Measurements from ENCODE around the gene OSMR.

Gene OSMR

DNA sequence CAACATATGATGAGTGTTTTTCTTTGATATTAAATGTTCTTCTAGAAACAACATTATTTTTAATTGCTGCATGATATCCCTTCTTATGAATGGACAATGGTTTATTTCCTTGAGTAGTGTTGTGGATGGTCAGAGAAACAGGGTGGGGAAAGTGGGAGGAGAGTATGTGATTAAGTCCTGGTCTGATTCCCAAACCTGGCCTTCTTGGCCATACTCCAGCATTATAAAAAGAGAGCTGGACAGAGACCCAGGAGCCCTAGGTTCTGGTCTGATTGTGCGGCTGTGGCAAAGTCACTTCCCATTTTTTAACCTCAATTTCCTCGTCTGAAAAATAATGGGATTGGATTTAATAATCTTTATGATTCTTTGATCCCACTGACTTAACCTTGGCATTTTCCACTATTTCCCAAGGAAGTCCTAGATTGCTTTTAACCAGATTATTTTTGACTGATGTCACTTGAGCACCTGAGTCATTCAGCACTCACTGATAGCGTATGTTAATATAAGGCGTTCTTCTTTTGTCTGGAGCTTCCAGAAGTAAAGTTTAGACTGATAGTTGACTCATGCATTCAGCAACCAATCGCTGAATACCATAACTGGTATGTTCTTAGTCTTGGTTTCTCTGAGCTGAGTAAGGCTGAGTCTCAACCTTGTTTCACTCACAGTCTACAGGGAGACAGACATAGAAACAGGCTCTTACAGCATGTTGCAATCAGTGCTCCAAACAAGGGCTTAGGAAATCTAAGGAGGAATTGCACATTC is 26.2 kb downstream of the OSMR start:
- peak; percentile 87 for DNase-seq (ENCODE audit: low spot score)

GRCh38 chr5:38872826-38873225 is 27.0 kb downstream of the OSMR start:
- DNase-seq (ENCODE audit: low spot score), result no peak

DNA sequence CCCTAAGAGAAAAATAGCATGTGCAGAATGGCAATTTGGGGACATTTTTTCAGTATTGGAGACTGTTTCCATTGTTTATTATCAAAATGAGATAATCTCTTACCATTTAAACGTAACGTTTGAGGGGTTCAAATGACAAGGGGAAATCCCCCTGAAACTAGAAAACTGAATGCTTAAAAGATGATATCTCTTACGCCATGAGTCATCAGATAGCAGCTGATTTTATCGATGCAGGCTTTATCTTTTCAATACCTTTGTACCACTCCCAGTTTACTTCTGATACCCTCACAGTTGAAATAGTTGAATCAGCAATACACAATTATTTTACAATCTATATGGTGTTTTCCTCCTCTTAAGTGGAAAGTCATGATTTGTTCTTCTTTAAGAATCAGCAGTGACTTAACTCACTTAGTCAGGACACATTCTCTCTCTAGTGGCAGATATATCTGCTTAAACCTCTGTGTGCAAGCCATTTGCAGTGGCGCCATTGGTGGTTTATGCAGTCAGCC is 29.2 kb downstream of the OSMR start:
- DNase-seq (ENCODE audit: low spot score), result no peak

GRCh38 chr5:38878391-38879077 is 32.7 kb downstream of the OSMR start:
- DNase-seq (ENCODE audit: low spot score), result no peak

GRCh38 chr5:38879078-38879460 is 33.3 kb downstream of the OSMR start:
- DNase-seq (ENCODE audit: low spot score), result no peak

GRCh38 chr5:38883842-38884241 is 38.0 kb downstream of the OSMR start:
- DNase-seq (ENCODE audit: low spot score), result no peak

- no peak for DNase-seq (ENCODE audit: low spot score)
These were observed 39.4 kb downstream of the OSMR start for GRCh38 chr5:38885208-38885607.

DNA sequence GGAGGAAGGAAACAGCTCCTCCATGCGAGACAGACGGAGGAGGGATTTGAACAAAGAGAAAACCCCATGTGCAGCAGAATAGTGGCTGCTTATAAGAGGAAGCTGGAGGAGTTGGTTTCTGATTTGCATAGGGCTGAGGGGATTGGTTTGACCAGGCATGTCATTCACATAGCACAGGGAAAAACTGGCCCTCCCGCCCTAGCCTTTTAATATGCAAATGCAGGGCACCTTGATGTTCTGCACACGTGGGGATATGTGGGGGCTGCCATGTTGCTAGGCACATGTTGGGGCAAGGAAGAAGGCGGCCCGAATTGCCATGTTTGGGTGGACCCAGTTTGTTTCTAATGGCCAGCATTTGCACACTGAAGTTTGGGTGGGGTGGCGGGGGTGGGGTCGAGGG is 42.2 kb downstream of the OSMR start:
- DNase-seq (ENCODE audit: low spot score), result no peak

GRCh38 chr5:38889424-38889823 is 43.6 kb downstream of the OSMR start:
- no peak for DNase-seq (ENCODE audit: low spot score)

- no peak for DNase-seq (ENCODE audit: low spot score)
These were observed 45.8 kb downstream of the OSMR start for GRCh38 chr5:38891563-38891962.

- DNase-seq (ENCODE audit: low spot score), result no peak
These were observed 46.6 kb downstream of the OSMR start for GRCh38 chr5:38892363-38892762.

GRCh38 chr5:38896760-38897159 is 50.9 kb downstream of the OSMR start:
- no peak for DNase-seq (ENCODE audit: low spot score)

DNA sequence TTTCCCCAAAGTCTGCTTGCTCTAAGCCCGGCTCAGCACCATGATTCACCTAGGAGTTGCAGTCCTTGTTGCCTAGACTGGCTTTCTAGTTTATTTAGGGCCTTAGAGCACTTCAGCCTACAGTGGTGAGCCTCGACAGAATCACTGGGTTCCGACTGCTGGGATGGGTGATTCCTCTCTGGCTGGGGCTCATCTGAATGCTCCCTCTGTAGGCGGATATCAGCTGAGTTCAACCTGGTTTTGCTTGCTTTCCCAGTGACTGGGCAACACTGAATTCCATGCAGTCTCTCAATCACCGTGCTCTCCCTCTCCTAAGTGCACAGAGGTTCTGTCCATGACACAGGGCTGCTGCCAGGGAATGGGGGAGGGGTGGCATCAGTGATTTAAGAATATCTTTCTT is 54.1 kb downstream of the OSMR start:
- no peak for DNase-seq (ENCODE audit: low spot score)

DNA sequence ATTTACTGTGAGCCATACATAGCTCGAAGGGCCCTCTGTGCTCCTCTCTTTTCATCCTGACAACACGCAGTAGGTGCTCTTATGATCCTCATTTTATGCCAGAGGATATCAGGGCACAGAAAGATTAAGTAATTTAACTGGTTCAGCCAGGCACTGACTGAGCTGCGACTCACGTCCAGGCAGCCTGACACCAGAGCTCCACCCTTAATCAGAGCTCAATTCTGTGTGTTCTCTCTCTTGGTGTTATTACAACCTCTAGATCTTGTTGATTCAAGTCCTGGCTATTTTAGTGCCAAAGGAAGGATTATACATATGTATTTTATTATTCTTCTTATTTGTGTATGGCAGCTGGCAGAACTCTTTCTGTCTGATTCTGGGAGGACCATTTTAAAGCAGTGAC is 59.7 kb downstream of the OSMR start:
- DNase-seq (ENCODE audit: low spot score), result no peak

DNA sequence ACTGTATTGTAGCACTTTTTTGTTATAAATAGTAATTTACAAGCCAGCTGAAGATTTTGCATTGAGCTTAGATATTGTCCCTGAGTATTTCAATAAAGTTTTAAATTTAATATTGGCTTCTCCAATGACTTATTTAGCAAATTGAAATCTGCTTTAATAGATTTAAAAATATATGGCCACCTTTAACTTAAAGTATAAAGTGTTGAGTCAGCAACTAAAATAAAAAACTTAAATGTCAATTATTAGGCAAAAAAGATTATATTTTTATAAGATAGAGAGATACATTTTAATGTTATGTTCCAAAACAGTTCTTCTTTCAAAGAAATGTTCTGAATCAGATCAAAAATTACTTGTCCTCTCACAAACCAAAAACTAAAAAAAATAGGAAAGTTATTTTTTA is 60.7 kb downstream of the OSMR start:
- DNase-seq (ENCODE audit: low spot score), result no peak

DNA sequence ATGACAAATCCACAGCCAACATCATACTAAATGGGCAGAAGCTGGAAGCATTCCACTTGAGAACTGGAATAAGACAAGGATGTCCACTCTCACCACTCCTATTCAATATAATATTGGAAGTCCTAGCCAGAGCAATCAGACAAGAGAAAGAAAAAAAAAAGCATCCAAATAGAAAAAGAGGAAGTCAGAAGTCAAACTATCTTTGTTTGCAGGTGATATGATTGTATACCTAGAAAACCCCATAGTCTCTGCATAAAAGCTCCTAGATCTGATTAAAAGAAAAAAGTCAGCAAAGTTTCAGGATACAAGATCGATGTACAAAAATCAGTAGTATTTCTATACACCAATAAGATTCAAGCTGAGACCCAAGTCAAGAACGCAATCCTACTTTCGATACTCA is 66.1 kb downstream of the OSMR start:
- no peak for DNase-seq (ENCODE audit: low spot score)

DNA sequence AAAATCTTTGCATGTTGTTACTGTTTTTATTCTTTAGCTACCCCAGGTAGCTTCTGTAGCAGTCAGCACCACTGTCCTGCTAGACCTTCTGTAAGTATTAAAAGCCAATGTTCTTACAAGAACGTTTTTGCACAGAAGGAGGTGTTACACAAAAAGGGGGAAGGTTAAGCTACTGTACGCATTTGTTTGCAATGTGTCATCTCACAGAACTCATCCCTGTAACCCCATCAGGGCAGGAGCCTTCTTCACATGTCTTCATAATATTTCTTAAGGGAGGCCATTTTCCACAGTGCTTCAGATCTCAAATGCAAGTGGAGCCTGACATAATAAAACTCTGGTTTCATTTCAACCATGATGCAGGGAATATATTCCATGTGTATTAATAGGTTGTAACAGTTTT is 67.9 kb downstream of the OSMR start:
- no peak for DNase-seq (ENCODE audit: low spot score)

DNA sequence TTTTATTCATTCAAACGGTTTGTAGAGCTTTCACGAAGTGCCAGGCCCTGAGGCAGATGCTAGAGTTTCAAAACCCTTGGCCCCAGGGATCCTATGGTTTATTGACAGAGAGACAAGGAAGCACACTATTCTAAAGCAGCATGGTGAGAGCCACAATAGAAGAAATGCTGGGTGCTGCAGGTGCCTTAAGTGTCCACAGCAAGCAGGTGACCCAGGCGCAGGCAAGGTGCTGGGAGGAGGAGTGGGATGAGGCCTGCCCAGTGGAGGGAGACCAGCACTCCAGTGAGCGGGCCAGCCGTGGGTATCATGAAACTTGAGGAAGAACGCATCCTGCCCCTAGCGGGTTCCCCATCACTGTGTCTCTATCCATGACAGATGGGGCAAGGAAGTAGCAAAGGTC is 71.0 kb downstream of the OSMR start:
- DNase-seq (ENCODE audit: low spot score), result no peak

DNA sequence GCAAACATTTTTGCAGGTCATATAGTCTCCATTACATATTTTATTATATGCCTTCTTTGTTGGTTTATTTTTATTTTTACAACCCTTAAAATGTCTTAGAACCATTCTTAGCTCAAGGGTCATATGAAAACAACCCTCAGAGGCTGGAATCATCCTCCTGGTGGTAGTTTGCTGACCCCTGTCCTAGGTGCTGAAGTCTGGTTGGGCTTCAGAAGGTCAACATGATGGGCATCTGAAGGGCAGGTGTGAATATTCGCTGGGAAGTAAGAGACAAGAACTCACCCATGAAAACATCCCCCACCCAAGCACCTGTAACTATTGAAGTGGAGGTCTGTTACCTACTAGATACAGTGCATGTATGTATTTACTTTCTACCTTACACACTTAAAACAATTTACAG is 75.4 kb downstream of the OSMR start:
- DNase-seq (ENCODE audit: low spot score), result no peak

- peak; percentile 71 for DNase-seq (ENCODE audit: low spot score)
These were observed 76.4 kb downstream of the OSMR start for GRCh38 chr5:38922199-38922598.

DNA sequence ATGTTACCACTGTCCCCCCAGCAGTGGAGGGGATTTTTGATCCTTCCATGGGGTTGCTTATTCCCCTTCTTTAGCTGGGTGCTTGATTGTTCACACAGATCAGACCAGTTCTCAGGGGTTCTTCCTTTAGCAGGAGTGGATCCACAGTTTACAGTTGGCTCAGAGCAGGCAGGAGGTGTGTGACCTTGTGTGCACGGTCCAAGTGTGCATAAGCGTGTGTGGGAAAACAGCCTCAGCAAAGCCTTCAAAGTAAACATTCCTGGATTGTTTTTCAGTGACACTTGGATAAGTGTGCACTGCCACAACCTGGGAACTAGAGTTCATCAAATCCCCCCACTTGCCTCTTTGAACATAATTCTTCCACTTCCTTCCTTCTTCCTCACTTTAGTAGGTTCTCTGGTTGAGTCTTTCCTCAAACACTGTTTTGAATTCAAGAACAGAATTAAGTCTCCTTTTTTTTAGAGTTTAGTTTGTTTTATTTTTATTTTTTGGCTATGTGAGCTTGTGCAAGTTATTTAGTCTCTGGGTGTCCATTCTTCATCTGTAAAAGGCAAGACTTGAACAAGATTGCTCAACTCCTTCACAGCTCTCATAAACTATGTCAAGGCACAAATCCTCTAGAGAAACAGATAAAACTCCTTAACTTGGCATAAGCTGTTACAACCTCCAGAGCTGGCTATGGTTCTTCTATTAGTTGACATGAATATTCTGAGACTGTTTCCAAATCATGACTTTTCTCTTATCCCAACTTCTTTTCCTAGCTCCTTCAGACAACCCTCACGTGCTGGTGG is 78.0 kb downstream of the OSMR start:
- no peak for DNase-seq (ENCODE audit: low spot score)

- peak; percentile 65 for DNase-seq (ENCODE audit: low spot score)
These were observed 79.5 kb downstream of the OSMR start for GRCh38 chr5:38925154-38925925.
